Upper lobe of left lung (tissue), 6 donors: ENCODE measurements around the gene SRGAP2C. TPM values are rescaled to one million over a fixed set of nuclear protein-coding genes. Genes with fewer than 3 reads are reported as not detected.
"Not testable (repeated sequence)": the region's sequence is repeated elsewhere in the genome, so short reads cannot be mapped to it uniquely, and the experiment has no call there.

Experiments
- ATAC-seq, 2 donors: fragments of 200-7000 bp; cut with Tn5 transposase; one replicate each; pipeline ENCODE4 v1.9.1; 2022; ENCODE audit warnings: mild to moderate bottlenecking in 2 of 2, moderate library complexity in 2 of 2; ENCODE audit not compliant: low FRiP score in 2 of 2
- DNase-seq, 2 donors: peaks; one replicate each; pipeline ENCODE4 v3.0.0-alpha.2; 2019 to 2020
- H3K27ac ChIP-seq, 4 donors: fragments of 200-600 bp; sonication (generic); one replicate each; pipeline ENCODE4 v1.5.1; 2016 to 2019
- H3K27me3 ChIP-seq, 4 donors: fragments of 200-600 bp; sonication (generic); one replicate each; pipeline ENCODE4 v1.5.1; 2017 to 2019
- H3K36me3 ChIP-seq, 4 donors: fragments of 200-600 bp; sonication (generic); one replicate each; pipeline ENCODE4 v1.5.1; 2016 to 2019
- H3K4me1 ChIP-seq, 4 donors: fragments of 200-600 bp; sonication (generic); one replicate each; pipeline ENCODE4 v1.5.1; 2018 to 2019
- H3K4me3 ChIP-seq, 4 donors: fragments of 200-600 bp; sonication (generic); one replicate each; pipeline ENCODE4 v1.5.1; 2017 to 2019; ENCODE audit warnings: mild to moderate bottlenecking in 2 of 4, moderate library complexity in 1 of 4
- H3K9me3 ChIP-seq, 4 donors: fragments of 200-600 bp; sonication (generic); one replicate each; pipeline ENCODE4 v1.5.1; 2018 to 2019
- WGBS, 2 donors: methylation state at CpG; one replicate each; pipeline ENCODE4 v1.1.5; 2017 to 2018; 5-methylcytosine and 5-hydroxymethylcytosine counted together
- total RNA-seq, 6 donors: library from RNA; depleted of rRNA in 4 of 6; stranded (reverse); fragments of >200 nt in 4 of 6; gene quantifications; one replicate each; pipeline versions ENCODE4 v1.1.0 to v1.2.1, GENCODE V29; 2016 to 2021
- donor health status: DM: no; HTN: no; CAD: no; lungs with moderate emphysema.
- donor health status: DM: no; HTN: yes; CAD: no; lungs with severe emphysema.

Gene SRGAP2C
- total RNA-seq, 6 donors from 2014 or later = 16.0 to 37.8 (median 35.8) TPM

DNA sequence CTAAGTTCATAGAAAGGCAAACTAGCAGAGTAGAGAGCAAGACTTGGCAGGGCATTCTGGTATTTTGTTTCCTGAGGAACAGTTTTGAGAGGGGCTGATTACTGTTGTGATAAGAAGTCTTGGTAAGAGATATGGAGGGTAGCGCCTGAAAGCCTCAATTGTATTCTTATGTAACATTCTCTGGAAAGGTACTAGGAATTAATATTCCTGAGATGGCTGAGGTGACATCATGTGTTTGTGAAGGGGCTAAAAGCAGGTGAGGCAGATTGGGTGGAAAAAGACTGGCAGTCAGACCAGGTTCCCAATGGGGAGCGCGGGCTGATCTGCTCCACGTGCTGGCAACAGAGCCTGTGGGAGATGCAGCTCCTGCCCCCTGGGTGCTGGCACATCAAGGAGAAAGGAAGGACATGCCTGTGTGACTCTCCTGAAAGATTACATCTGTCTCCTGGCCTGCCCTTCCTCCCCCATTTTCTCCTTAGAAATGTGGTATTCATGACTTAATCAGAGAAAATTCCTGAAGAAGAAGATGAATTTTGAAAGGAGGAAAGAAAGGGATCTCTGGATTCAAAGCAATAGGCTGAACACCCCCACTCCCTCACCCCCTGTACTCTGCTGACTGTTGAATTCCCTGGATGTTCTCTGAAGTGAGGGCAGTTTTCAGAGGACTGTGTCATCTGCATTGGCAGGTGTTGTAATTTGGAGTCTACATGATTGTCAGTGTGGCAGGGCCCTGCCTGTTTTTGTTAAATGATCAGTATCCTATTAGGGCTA lies 94.2 kb downstream of the SRGAP2C start:
- H3K4me1 ChIP-seq, H3K27me3 ChIP-seq, H3K9me3 ChIP-seq, H3K27ac ChIP-seq, DNase-seq, H3K36me3 ChIP-seq, H3K4me3 ChIP-seq: not testable (repeated sequence)
- 63 to 70% methylated on average over 2 to 4 of the region's 4 CpGs for WGBS, 2 donors
- peak in 1 of 2 donors; percentile 16 for ATAC-seq

DNA sequence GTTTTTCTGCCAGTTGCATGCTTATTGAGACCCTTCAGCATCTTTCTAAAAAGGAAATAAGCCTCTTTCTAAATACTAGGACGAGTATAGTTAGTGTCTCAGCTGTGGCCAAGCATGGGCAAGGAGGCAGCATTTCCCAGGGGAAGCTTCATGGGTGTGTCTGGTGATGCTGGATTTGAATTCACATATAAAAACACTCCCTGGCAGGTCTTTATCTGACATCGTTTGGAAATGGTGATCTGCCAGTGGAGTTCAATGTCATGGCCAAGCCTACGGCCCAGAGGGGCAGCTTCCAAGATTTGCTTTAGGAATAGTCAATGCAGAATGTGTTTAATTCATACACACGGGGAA lies 94.7 kb downstream of the SRGAP2C start:
- not testable (repeated sequence) for H3K4me1 ChIP-seq, H3K36me3 ChIP-seq, H3K9me3 ChIP-seq, ATAC-seq, H3K4me3 ChIP-seq, DNase-seq, H3K27ac ChIP-seq, H3K27me3 ChIP-seq
- 57 to 86% methylated on average over 1 of the region's 4 CpGs for WGBS, 2 donors

DNA sequence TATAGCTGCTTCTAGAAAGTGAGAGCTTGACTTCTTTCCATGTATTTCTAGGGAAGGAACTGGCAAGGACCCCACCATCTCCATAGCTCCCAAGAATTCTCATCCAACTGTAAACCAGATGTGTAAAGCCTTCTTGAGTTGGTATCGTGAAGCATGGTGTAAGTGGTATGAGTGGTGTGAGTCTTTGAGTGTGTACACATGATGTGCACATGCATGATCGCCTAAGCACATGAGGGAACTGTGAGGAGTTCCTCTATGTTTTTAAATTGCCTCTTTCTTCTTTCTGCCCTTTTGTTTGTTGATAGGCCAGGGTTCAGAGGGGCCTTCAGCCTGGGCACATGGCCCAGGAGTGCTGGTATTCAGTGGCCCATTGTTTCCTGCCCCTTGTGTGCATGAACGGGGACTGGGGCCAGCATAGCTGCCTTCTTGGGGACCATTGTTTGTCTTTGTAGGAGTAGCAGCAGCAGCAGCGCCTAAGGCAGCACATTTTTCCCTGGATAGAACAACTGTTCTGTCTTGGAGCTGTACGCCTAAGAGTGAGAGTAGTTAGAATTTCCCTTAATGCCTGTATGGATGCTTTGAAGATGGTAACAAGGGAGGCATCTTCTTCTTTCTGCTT lies 96.0 kb downstream of the SRGAP2C start:
- not testable (repeated sequence) for H3K4me1 ChIP-seq, DNase-seq, ATAC-seq, H3K4me3 ChIP-seq, H3K27me3 ChIP-seq, H3K9me3 ChIP-seq, H3K27ac ChIP-seq, H3K36me3 ChIP-seq
- WGBS, 2 donors = 80 to 100% methylated on average over 1 to 2 of the region's 5 CpGs

DNA sequence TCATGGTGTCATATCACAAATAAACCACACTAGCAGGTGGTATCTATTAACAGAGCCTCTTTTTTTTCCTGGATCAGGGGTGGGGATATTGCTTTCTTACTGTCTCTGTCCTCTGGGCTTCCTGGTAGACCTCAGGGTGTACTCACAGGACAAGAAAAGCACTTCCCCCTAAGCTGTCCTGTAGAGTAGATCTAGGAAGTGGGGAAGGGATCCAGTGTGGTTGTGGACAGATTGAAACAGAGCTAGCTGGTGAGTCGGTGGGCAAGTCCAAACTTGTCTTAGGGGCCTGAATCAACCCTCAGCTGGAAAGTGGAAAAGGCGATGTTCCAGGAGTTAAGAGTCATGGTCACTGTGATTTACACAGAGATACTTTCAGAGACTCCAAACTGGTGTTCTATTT lies 96.7 kb downstream of the SRGAP2C start:
- DNase-seq, H3K27me3 ChIP-seq, H3K4me1 ChIP-seq, H3K9me3 ChIP-seq, H3K27ac ChIP-seq, H3K36me3 ChIP-seq, H3K4me3 ChIP-seq: not testable (repeated sequence)
- WGBS, 2 donors = no CpG with 5 or more reads among the region's 2 CpGs
- peak in 1 of 2 donors; percentile 58 for ATAC-seq

DNA sequence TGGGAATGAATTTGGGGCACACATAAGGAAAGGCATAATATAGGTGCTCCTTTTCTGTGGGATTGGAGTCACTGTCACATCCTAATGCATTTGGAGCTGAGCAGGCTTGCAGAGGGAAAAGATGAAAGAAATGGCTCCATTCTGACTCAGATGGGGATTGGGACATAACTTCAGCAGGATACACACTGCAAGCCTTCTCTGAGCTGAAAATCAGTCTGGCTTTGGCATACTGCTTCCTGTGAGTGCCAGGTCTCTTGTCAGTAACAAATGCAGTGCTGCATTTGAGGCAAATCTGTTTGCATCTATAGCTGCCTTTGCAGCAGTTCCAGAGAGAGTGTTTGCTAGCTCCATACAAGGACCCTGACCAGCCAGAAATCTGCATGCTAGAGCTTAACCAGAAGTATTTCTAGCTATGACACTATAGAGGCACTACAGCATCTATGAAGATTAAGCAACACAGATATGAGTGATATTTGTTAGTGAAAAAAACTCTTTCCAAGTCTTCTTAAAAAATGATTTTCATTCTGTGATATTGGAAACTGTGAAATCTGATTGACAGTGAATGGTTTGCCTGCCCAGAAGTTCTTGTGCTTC lies 98.9 kb downstream of the SRGAP2C start:
- not testable (repeated sequence) for H3K4me1 ChIP-seq, H3K9me3 ChIP-seq, H3K4me3 ChIP-seq, H3K27ac ChIP-seq, DNase-seq, H3K27me3 ChIP-seq, H3K36me3 ChIP-seq
- ATAC-seq = peak in 1 of 2 donors; percentile 47

DNA sequence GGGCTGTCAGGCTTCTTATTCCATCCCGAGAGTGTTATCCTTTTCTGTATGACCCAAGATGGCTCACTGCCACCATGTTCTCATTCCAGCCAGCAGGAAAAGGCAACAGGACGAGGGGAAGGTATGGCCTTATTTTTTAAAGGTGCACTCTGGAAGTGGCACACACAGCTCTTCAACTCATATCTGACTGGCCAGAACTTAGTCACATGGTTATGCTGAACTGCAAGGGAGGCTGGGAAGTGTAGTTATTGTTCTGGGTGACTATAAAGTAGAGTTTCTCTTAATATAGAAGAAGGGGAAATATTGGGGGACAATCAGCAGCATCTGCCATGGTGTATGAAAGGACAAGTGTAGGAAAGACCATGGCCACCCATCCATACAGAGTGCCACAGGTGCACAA lies 107.8 kb downstream of the SRGAP2C start:
- ATAC-seq, H3K9me3 ChIP-seq, H3K4me1 ChIP-seq, H3K36me3 ChIP-seq, H3K27me3 ChIP-seq, H3K4me3 ChIP-seq, H3K27ac ChIP-seq, DNase-seq: not testable (repeated sequence)
- 83 to 100% methylated on average over 1 to 2 of the region's 2 CpGs for WGBS, 2 donors

DNA sequence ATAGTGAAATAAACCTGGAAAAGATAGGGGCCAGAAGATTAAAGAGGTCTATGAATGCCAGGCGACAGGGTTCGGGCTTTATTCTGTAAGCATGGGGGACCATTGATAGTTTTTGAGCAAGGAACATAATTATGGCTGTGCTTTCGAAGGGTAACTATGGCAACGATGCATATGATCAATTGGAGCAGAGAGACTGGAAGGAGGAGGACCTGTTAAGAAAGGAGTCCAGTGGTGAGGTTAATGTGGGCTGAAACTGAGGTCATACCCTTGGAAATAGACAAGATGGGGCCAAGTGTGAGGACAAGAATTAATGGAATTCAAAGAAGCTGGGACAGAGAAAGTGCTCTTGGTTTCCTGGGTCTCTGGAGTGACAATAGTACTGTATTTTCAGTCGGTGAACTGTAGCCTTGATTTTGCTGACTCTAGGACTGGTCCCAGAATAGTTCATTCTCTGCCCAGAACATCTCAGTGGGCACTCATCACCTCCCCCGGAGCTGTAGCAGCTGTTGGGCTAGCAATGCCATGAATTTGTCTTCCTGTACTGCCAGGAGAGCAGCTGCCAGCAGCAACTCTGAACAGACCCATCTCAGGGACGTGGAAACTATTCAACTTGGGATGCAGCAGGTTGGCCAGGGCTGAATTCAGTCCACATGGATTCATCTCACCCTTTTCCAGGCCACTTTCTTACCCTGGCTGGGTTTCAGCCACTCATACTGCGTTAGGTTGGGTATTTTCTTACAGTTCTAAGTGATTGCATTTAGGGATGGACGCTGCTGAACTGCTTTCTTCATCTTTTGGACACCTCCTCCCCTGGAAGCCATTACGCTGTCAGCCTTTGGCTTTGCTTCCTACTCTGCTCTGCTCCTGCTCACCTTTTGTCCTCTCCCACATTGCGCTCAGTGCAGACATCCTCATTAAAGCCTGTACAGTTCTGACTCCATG lies 108.8 kb downstream of the SRGAP2C start:
- not testable (repeated sequence) for H3K4me3 ChIP-seq, DNase-seq, H3K27ac ChIP-seq, H3K4me1 ChIP-seq, H3K36me3 ChIP-seq, H3K27me3 ChIP-seq, H3K9me3 ChIP-seq
- WGBS, 2 donors = 79 to 89% methylated on average over 2 to 3 of the region's 11 CpGs
- ATAC-seq = peak in 1 of 2 donors; percentile 55

DNA sequence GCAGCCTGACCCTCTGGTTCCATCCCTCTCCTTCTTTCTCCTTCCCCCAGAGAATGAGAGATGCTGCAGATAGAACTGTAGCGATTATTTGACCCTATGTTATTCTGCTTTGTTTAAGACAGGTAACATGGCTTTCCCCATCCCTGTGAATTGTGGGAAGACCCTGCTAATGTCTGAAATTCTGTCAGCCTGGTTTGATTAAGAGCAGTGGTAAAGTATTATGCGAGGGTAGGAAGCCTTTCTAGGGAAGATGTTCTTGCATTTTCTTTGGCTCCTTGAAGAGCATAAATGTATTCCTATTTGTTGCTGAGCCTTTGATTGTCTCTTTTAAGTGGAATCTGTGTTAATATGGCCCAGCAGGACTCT lies 109.4 kb downstream of the SRGAP2C start:
- H3K4me3 ChIP-seq, H3K27me3 ChIP-seq, H3K9me3 ChIP-seq, H3K27ac ChIP-seq, H3K4me1 ChIP-seq, H3K36me3 ChIP-seq, DNase-seq, ATAC-seq: not testable (repeated sequence)
- no CpG with 5 or more reads among the region's 2 CpGs for WGBS, 2 donors

DNA sequence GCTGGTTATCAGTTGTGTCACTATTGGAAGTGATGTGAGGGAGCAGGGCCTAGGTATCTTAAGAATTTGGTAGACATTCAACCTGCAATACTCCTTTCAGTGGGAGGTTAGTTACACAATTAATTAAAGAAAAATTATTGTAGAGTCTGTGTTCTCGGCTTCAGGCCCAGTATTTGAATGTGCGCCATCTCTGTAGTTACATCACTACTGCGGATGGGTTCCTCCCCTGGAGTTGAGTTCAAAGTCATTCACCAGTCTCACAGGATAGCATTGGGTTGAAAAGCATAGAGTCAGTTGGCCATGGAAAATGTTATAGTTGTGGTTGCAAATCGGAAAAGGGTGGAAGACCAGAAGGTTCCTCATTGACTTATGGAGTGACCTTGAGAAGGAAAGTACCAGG lies 111.8 kb downstream of the SRGAP2C start:
- ATAC-seq = peak in 1 of 2 donors; percentile 48
- H3K4me1 ChIP-seq, H3K36me3 ChIP-seq, H3K9me3 ChIP-seq, DNase-seq, H3K27ac ChIP-seq, H3K4me3 ChIP-seq, H3K27me3 ChIP-seq: not testable (repeated sequence)
- no CpG with 5 or more reads among the region's 4 CpGs for WGBS, 2 donors

DNA sequence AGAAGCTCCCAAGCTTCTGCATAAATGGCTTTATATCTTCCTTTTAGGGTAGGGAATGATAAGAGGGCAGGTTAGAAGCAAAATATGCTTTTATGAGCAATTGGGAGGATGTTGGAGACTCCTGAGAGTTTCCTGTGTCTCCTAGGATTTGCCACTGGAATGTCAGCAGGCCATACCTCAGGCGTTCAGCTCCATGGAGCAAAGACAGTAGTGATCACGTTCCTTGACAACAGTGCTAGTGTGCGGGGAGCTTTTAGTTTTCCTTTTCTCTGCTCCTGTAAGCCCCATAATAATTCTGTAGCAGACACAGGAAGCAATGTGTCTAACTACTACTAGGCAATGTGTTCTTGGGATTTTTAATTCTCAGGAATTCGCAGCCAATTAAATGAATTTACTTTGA lies 113.8 kb downstream of the SRGAP2C start:
- not testable (repeated sequence) for ATAC-seq, H3K4me1 ChIP-seq
- no CpG with 5 or more reads among the region's 4 CpGs for WGBS, 2 donors

DNA sequence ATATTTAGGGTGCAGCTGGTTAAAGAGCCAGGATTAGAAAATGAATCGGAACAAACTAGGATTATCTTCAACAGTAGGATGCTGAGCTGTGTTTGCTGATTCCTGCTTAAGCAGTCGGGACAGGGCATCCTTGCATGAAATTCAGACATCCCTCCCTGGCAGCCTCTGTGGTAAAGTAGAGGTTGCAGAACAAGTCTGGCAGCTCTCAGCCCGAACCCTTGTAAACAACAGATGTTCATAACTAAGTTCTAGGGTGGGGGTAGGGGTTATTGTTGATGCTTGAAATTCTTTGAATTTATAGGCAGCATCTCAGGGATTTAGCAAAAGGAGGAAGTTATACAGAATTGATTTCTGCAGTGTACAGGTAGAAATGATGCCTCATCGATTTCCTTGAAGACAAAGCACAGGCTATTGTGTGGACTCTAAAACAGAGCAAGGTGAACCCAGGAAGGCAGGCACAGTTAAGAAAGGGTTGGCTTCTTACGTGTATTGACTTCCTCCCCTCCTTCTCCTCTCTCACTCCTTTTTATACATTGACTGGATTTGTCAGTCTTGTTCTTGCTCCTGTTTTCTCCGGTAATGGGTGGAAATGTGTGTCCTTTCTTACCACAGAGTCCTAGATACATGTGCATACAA lies 114.9 kb downstream of the SRGAP2C start:
- 50 to 64% methylated on average over 2 of the region's 6 CpGs for WGBS, 2 donors
- not testable (repeated sequence) for H3K4me1 ChIP-seq, H3K27me3 ChIP-seq, H3K27ac ChIP-seq, H3K36me3 ChIP-seq, H3K9me3 ChIP-seq, H3K4me3 ChIP-seq, DNase-seq
- peak; percentile 28 to 74 for ATAC-seq

More for the DNA sequence above, 113.8 kb downstream of the SRGAP2C start:
- not testable (repeated sequence) for H3K36me3 ChIP-seq, H3K27me3 ChIP-seq, DNase-seq, H3K9me3 ChIP-seq, H3K4me3 ChIP-seq, H3K27ac ChIP-seq

DNA sequence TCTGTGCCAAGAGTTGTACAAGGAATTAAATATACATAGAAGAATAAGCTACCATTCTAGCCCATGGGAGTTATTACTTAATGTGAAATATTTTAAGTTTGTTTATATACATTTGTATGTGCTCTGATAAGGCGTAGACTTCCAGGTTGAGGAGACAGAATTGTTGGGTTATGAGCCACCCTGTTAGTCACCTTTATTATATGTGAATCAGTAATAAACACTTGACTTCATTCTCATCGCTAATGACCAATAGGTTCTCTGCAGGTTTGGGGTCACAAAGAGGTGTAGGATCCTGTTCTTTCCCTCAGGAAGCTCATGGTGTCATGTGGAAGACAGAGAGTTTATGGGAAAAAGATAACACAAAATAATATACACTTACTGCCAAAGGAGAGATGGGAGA lies 117.1 kb downstream of the SRGAP2C start:
- no CpG with 5 or more reads among the region's 2 CpGs for WGBS, 2 donors
- not testable (repeated sequence) for H3K27ac ChIP-seq, ATAC-seq

More for the DNA sequence above, 117.1 kb downstream of the SRGAP2C start:
- H3K9me3 ChIP-seq, H3K36me3 ChIP-seq, H3K4me1 ChIP-seq, H3K27me3 ChIP-seq, DNase-seq, H3K4me3 ChIP-seq: not testable (repeated sequence)
